Endothelial cell of umbilical vein (primary cell): ENCODE results near the gene DIP2C. TPM values are rescaled to one million over a fixed set of nuclear protein-coding genes. Genes with fewer than 3 reads are reported as not detected.

Experiments used
- BruUV-seq: library from RNA; stranded (reverse); fragments of 400-500 nt; replicated peaks from 2 replicates; lab custom pipeline; 2021; lab: Mats Ljungman, UMichigan
- CTCF ChIA-PET: fragments of 300-600, 350-600 bp; sonication (Branson Sonifier 250); formaldehyde crosslinking; loops from one replicate; lab custom pipeline; 2021; ENCODE audit warnings: antibody characterized with exemption, inconsistent platforms; lab: Charles Lee
- POLR2A ChIA-PET: fragments of 300-600, 350-600 bp; sonication (Branson Sonifier 250); formaldehyde crosslinking; loops from one replicate; lab custom pipeline; 2021; ENCODE audit warnings: antibody characterized with exemption, inconsistent platforms; lab: Charles Lee
- DNase-seq: peaks from one replicate; pipeline ENCODE4 v3.0.0-alpha.2; 2011; ENCODE audit warnings: low read depth, low spot score
- FAIRE-seq: peaks from 2 replicates; lab custom pipeline; 2011; peaks lifted over from hg19 to GRCh38; lab: Jason Lieb, UNC
- H2AFZ ChIP-seq: 2 replicates; pipeline ENCODE4 v1.6.0; 2012; ENCODE audit warnings: low read depth, low read length, control low read depth, inconsistent platforms
- H3K27ac ChIP-seq: 2 replicates; pipeline ENCODE4 v1.5.1; 2011; ENCODE audit warnings: low read depth, mild to moderate bottlenecking, control low read depth, low read length, moderate library complexity; ENCODE audit not compliant: insufficient read depth
- H3K27me3 ChIP-seq, 2 experiments: 2 replicates each; pipeline versions ENCODE4 v1.6.0 to v1.6.1; 2011; ENCODE audit warnings: low read length in 2 of 2, mixed read lengths in 1 of 2; ENCODE audit not compliant: control insufficient read depth in 2 of 2, insufficient read depth in 2 of 2
- H3K36me3 ChIP-seq, 2 experiments: 2 replicates in 1 of 2; 3 replicates in 1 of 2; pipeline ENCODE4 v1.5.1; 2011; ENCODE audit warnings: low read length in 2 of 2, mild to moderate bottlenecking in 1 of 2, moderate library complexity in 1 of 2; ENCODE audit not compliant: control insufficient read depth in 2 of 2, insufficient read depth in 2 of 2; ENCODE audit errors: extremely low read depth in 1 of 2
- H3K4me1 ChIP-seq: 3 replicates; pipeline ENCODE4 v1.5.1; 2011; ENCODE audit warnings: mild to moderate bottlenecking, low read length; ENCODE audit not compliant: control insufficient read depth, insufficient read depth; ENCODE audit errors: extremely low read depth
- H3K4me2 ChIP-seq: 2 replicates; pipeline ENCODE4 v1.6.1; 2011; ENCODE audit warnings: low read length, control low read depth, mixed read lengths; ENCODE audit not compliant: insufficient read depth
- H3K4me3 ChIP-seq, 3 experiments: fragments of 200-600 bp in 1 of 3; sonication (generic), shearing (Covaris generic) in 1 of 3; replicated peaks in 1 of 3; 2 replicates each; pipeline ENCODE4 v1.5.1; 2011 to 2016; ENCODE audit warnings: control low read depth in 3 of 3, low read length in 3 of 3, mild to moderate bottlenecking in 2 of 3, inconsistent platforms in 1 of 3, low read depth in 1 of 3, moderate library complexity in 1 of 3; ENCODE audit not compliant: insufficient read depth in 1 of 3
- H3K79me2 ChIP-seq: 2 replicates; pipeline ENCODE4 v1.6.0; 2012; ENCODE audit warnings: low read length, inconsistent platforms; ENCODE audit not compliant: control insufficient read depth, insufficient read depth
- H3K9ac ChIP-seq: replicated peaks from 2 replicates; pipeline ENCODE3; 2011; ENCODE audit warnings: low read length, control low read depth; ENCODE audit not compliant: insufficient read depth; ENCODE audit errors: extremely low read depth
- H3K9me1 ChIP-seq: replicated peaks from 3 replicates; pipeline ENCODE4 v1.6.0; 2011; ENCODE audit warnings: mild to moderate bottlenecking, low read length; ENCODE audit not compliant: control insufficient read depth, insufficient read depth; ENCODE audit errors: extremely low read depth
- H3K9me3 ChIP-seq: replicated peaks from 2 replicates; pipeline ENCODE4 v1.5.1; 2012; ENCODE audit warnings: low read length, inconsistent platforms; ENCODE audit not compliant: control insufficient read depth, insufficient read depth
- H4K20me1 ChIP-seq: replicated peaks from 2 replicates; pipeline ENCODE3; 2011; ENCODE audit warnings: mild to moderate bottlenecking, low read length; ENCODE audit not compliant: control insufficient read depth, insufficient read depth; ENCODE audit errors: extremely low read depth
- EZH2 ChIP-seq: IDR thresholded peaks from 2 replicates; pipeline ENCODE4 v1.6.1; 2012; ENCODE audit warnings: borderline replicate concordance, low read depth, mild to moderate bottlenecking, moderate library complexity, low read length, inconsistent platforms; ENCODE audit not compliant: severe bottlenecking
- FOS ChIP-seq: IDR thresholded peaks from 2 replicates; pipeline ENCODE4 v1.6.1; 2011; ENCODE audit warnings: mild to moderate bottlenecking, low read length, moderate library complexity, borderline replicate concordance; ENCODE audit not compliant: insufficient read depth
- GATA2 ChIP-seq: IDR thresholded peaks from 2 replicates; pipeline ENCODE4 v1.7.0; 2011; ENCODE audit warnings: low read depth, mild to moderate bottlenecking, moderate library complexity, mixed read lengths, low read length; ENCODE audit not compliant: insufficient read length, insufficient read depth
- JUN ChIP-seq: IDR thresholded peaks from 2 replicates; pipeline ENCODE4 v1.6.1; 2011; ENCODE audit warnings: borderline replicate concordance, low read depth; ENCODE audit not compliant: insufficient read length, insufficient read depth
- MYC ChIP-seq: IDR thresholded peaks from one replicate; pipeline ENCODE4 v1.6.1; 2011; ENCODE audit warnings: mild to moderate bottlenecking, low read depth, low read length
- POLR2A ChIP-seq: IDR thresholded peaks from 2 replicates; pipeline ENCODE4 v1.6.1; 2012; ENCODE audit warnings: low read depth, mild to moderate bottlenecking, control low read depth, low read length
- POLR2AphosphoS5 ChIP-seq: IDR thresholded peaks from 2 replicates; pipeline ENCODE4 v1.6.1; 2012; ENCODE audit warnings: low read depth, mild to moderate bottlenecking, control low read depth, low read length, moderate library complexity; ENCODE audit not compliant: insufficient read depth
- dilution Hi-C: fragments of 300-500 bp; cut with MboI; formaldehyde crosslinking; loops from one replicate; pipeline ENCODE4 v1.15.0; 2019; ENCODE audit warnings: low sequenced_read_pairs; ENCODE audit not compliant: extremely low pct_ligation_motif_present
- intact Hi-C: fragments of 100-400 bp; cut with micrococcal nuclease; formaldehyde crosslinking; loops from one replicate; pipeline ENCODE4 v1.10.0; 2022
- polyA plus RNA-seq, 4 experiments: library from polyadenylated mRNA; depleted of rRNA in 3 of 4; stranded (reverse) in 3 of 4; unstranded in 1 of 4; fragments of >200 nt; gene quantifications; 2 replicates each; pipeline versions ENCODE4 v1.2.1 to v1.2.3, GENCODE V29; 2011 to 2012; ENCODE audit warnings: missing spikeins in 1 of 4
- total RNA-seq: library from RNA; stranded (reverse); gene quantifications from 2 replicates; pipeline ENCODE4 v1.2.3, GENCODE V29; 2021
- TF ChIP-seq, protein P1 (sequence below), 2 donors: IDR thresholded peaks; 1 replicate in 1 of 2; 2 replicates in 1 of 2; pipeline ENCODE4 v1.5.1; 2011; ENCODE audit warnings: low read length in 2 of 2, mild to moderate bottlenecking in 2 of 2, moderate library complexity in 2 of 2, control low read depth in 1 of 2, inconsistent platforms in 1 of 2, low read depth in 1 of 2; ENCODE audit not compliant: insufficient read depth in 1 of 2; ENCODE audit errors: extremely low read depth in 1 of 2
- TF ChIP-seq, protein P2 (sequence below): IDR thresholded peaks from 2 replicates; pipeline ENCODE4 v1.6.1; 2011; ENCODE audit not compliant: insufficient read depth, insufficient read length

DIP2C gene
- total and polyA plus RNA-seq, 2 donors (not counting 3 experiments of a cell fraction or from before 2014, with no cell fraction given) = 3.6 to 10.7 TPM

DNA sequence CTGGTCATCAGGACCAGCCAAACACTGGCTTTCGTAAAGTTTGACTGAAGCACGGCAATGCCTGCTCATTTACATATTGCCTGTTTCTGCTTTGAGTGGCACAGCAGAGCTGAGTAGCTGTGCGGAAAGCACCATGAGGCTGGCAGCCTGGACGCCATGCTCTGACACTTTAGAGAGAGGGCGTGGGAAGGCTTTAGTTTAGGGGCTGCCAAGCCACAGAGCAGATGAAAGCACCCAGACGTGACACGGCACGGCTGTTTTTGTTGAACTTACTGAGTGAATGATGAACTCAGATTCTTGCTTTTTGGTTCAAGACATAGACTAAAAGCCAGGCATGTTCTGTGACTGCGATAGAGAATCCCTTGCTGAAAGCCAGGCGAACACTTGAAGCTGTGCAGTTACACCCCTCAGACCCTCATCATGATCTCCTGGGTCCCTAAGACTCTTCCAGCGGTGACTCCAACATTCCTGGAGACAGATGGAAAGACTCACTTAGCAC lies 372.1 kb downstream of the DIP2C start:
- DNase-seq (no peak), FAIRE-seq (no peak)
- Histone ChIP-seq H4K20me1 (no peaks in the 10 kb centered on the region), H3K9ac (no peak overlapping the region), H3K36me3 (peaks cover 0 to 2% of the 10 kb centered on the region in 2 experiments), H3K4me3 (no peak overlapping the region), H3K4me2 (no peak overlapping the region), H3K27ac (no peak overlapping the region), H3K27me3 (no peaks in the 10 kb centered on the region), H3K4me1 (no peaks in the 10 kb centered on the region), H3K9me1 (no peaks in the 10 kb centered on the region), H2AFZ (no peak overlapping the region), H3K9me3 (no peaks in the 10 kb centered on the region), H3K79me2 (no peaks in the 10 kb centered on the region)
- TF ChIP-seq POLR2A (no peak), MYC (no peak), GATA2 (no peak), FOS (no peak), POLR2AphosphoS5 (no peak), JUN (no peak), EZH2 (no peak)
- TF ChIP-seq, protein P1, sequence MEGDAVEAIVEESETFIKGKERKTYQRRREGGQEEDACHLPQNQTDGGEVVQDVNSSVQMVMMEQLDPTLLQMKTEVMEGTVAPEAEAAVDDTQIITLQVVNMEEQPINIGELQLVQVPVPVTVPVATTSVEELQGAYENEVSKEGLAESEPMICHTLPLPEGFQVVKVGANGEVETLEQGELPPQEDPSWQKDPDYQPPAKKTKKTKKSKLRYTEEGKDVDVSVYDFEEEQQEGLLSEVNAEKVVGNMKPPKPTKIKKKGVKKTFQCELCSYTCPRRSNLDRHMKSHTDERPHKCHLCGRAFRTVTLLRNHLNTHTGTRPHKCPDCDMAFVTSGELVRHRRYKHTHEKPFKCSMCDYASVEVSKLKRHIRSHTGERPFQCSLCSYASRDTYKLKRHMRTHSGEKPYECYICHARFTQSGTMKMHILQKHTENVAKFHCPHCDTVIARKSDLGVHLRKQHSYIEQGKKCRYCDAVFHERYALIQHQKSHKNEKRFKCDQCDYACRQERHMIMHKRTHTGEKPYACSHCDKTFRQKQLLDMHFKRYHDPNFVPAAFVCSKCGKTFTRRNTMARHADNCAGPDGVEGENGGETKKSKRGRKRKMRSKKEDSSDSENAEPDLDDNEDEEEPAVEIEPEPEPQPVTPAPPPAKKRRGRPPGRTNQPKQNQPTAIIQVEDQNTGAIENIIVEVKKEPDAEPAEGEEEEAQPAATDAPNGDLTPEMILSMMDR (IDR thresholded peaks at IDR 0.05; ENCODE audit: extremely low read depth in 1 of 2, insufficient read depth in 1 of 2, low read depth in 1 of 2, low read length in 2 of 2) = no peak
- TF ChIP-seq, protein P2, sequence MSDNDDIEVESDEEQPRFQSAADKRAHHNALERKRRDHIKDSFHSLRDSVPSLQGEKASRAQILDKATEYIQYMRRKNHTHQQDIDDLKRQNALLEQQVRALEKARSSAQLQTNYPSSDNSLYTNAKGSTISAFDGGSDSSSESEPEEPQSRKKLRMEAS = no peak
- POLR2A ChIA-PET = no interaction called here
- intact Hi-C loops = no loop called here
- CTCF ChIA-PET = interaction anchor here (1.0 kb wide), 1 partner anchor 12 kb away, joined by 4 read pairs; no protein-coding TSS in a partner anchor
- BruUV-seq = no TSS peak
- dilution Hi-C loops = no loop called here
